ENCODE data around the gene KRTAP10-2.
"Not testable (repeated sequence)": the region's sequence is repeated elsewhere in the genome, so short reads cannot be mapped to it uniquely, and the experiment has no call there.

The KRTAP10-2 gene

DNA sequence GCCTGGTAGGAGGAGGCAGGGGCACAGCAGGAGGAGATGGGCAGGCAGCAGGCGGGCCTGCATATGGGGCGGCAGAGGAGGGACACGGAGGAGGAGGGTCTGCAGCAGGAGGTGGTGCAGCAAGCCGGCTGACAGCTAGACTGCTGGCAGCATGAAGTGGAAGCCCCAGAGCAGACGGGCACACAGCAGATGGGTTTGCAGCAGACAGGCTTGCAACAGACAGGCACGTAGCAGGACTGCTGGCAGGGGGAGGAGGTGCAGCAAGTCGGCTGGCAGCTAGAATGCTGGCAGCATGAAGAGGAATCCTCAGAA lies 28.5 kb upstream of the KRTAP10-2 start:
- TF ChIP-seq POLR2A (IDR thresholded peaks at IDR 0.05; ENCODE audit: low read depth, low read length) (no peak), TAF1 (IDR thresholded peaks at IDR 0.05; ENCODE audit: borderline replicate concordance, low read depth, low read length) (no peak), POLR2AphosphoS5 (IDR thresholded peaks at IDR 0.05; ENCODE audit: low read depth, low read length) (no peak)
- DNase-seq (ENCODE audit: insufficient read length) (no peak), FAIRE-seq (no peak)

- FAIRE-seq (no peak), DNase-seq (ENCODE audit: insufficient read length) (no peak)
- no peak for TF ChIP-seq POLR2AphosphoS5 (IDR thresholded peaks at IDR 0.05; ENCODE audit: low read depth, low read length)
Observed at GRCh38 chr21:44579056-44579832, 27.9 kb upstream of the KRTAP10-2 start.

GRCh38 chr21:44578371-44579055 lies 27.2 kb upstream of the KRTAP10-2 start:
- DNase-seq (ENCODE audit: insufficient read length), result no peak
- FAIRE-seq, result no peak
- TF ChIP-seq POLR2AphosphoS5 (IDR thresholded peaks at IDR 0.05; ENCODE audit: low read depth, low read length), result no peak
- TF ChIP-seq TAF1 (IDR thresholded peaks at IDR 0.05; ENCODE audit: borderline replicate concordance, low read depth, low read length), result no peak
- no peak for TF ChIP-seq POLR2A (IDR thresholded peaks at IDR 0.05; ENCODE audit: low read depth, low read length)

GRCh38 chr21:44576025-44576420 lies 24.7 kb upstream of the KRTAP10-2 start:
- DNase-seq (ENCODE audit: insufficient read length) (no peak), FAIRE-seq (no peak)
- TF ChIP-seq POLR2A (IDR thresholded peaks at IDR 0.05; ENCODE audit: low read depth, low read length) (no peak), TAF1 (IDR thresholded peaks at IDR 0.05; ENCODE audit: borderline replicate concordance, low read depth, low read length) (no peak), POLR2AphosphoS5 (IDR thresholded peaks at IDR 0.05; ENCODE audit: low read depth, low read length) (no peak)

DNA sequence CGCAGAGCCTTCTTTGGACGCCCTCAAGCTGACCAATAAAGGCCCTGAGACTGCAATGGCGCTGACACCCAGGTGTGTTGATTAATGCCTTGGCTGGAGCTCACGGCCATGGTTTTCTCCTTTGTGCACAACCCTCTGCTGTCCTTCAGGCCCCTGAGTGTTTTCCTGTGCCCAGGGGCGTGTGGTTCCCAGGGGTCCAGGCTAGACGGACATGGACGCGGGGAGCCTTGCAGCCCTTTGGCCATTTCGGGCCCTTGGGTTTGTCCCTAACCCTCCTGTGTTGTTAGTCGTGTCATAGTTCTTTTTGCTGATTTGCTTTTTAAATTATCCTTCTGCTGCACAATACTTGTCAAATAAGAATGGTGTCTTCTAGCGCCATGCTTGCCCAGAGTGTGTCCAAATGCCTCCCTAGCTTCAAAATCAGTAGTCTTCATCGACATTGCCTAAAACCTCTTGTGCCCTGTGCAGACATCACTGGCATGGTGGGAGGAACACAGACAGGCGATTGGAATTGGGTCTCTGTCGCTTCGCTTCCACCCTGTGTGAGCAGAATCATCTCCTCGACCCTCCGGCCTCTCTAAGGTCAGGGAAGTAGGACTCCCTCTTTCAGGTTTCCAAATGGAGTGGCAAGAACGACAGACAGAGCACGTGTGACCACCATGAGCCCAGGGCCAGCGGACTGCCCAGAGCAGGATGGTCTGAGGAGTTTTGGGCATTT lies 24.2 kb upstream of the KRTAP10-2 start:
- FAIRE-seq, result no peak
- no peak for DNase-seq (ENCODE audit: insufficient read length)
- TF ChIP-seq POLR2A (IDR thresholded peaks at IDR 0.05; ENCODE audit: low read depth, low read length) (no peak), TAF1 (IDR thresholded peaks at IDR 0.05; ENCODE audit: borderline replicate concordance, low read depth, low read length) (no peak), POLR2AphosphoS5 (IDR thresholded peaks at IDR 0.05; ENCODE audit: low read depth, low read length) (no peak)

GRCh38 chr21:44574457-44575306 lies 23.4 kb upstream of the KRTAP10-2 start:
- DNase-seq (ENCODE audit: insufficient read length) (no peak), FAIRE-seq (no peak)
- TF ChIP-seq POLR2AphosphoS5 (IDR thresholded peaks at IDR 0.05; ENCODE audit: low read depth, low read length) (no peak), POLR2A (IDR thresholded peaks at IDR 0.05; ENCODE audit: low read depth, low read length) (no peak), TAF1 (IDR thresholded peaks at IDR 0.05; ENCODE audit: borderline replicate concordance, low read depth, low read length) (no peak)

DNA sequence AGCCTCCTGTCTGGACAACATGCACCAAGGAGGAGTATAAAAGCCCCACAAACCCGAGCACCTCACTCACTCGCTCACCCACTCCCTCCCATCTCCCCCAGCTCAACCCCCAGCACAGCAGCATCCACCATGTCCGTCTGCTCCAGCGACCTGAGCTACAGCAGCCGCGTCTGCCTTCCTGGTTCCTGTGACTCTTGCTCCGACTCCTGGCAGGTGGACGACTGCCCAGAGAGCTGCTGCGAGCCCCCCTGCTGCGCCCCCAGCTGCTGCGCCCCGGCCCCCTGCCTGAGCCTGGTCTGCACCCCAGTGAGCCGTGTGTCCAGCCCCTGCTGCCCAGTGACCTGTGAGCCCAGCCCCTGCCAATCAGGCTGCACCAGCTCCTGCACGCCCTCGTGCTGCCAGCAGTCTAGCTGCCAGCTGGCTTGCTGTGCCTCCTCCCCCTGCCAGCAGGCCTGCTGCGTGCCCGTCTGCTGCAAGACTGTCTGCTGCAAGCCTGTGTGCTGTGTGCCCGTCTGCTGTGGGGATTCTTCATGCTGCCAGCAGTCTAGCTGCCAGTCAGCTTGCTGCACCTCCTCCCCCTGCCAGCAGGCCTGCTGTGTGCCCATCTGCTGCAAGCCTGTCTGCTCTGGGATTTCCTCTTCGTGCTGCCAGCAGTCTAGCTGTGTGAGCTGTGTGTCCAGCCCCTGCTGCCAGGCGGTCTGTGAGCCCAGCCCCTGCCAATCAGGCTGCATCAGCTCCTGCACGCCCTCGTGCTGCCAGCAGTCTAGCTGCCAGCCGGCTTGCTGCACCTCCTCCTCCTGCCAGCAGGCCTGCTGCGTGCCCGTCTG lies 22.5 kb upstream of the KRTAP10-2 start, which contains the start of gene KRTAP10-4:
TSS of gene KRTAP10-4 (plus strand) at position 100 of the 827 bp plus-strand sequence. CDS start at position 130, 30 bp downstream.
- FAIRE-seq; DNase-seq (ENCODE audit: insufficient read length): not testable (repeated sequence)

DNA sequence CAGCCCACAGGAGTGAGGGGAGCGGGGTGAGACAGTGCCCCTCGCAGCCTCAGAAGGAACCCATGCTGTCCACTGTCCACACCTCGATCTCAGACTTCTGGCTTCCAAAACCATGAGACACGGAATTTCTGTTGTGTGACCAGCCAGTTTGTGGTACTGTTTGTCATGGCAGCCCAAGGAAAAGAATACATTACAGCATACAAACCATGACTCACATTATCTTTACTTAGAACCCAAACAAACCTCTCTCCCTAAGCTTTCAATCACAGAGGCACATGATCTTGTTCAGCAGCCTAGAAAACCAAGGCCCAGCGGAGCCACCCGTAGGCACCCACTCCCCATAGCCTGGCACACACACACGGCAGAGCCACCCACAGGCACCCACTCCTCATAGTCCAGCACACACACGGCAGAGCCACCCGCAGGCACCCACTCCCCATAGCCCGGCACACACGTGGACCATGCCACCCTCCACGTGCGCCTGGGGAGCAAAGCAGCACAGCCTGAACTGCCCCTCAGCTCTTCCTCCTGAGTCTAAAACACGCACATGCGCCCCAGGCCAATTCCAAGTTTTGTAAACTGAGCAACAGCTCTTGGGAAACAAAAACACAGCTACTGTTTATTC lies 21.8 kb upstream of the KRTAP10-2 start:
- DNase-seq (ENCODE audit: insufficient read length), result no peak
- no peak for FAIRE-seq
- TF ChIP-seq POLR2A (IDR thresholded peaks at IDR 0.05; ENCODE audit: low read depth, low read length) (no peak), TAF1 (IDR thresholded peaks at IDR 0.05; ENCODE audit: borderline replicate concordance, low read depth, low read length) (no peak), POLR2AphosphoS5 (IDR thresholded peaks at IDR 0.05; ENCODE audit: low read depth, low read length) (no peak)

- TF ChIP-seq TAF1 (IDR thresholded peaks at IDR 0.05; ENCODE audit: borderline replicate concordance, low read depth, low read length) (no peak), POLR2A (IDR thresholded peaks at IDR 0.05; ENCODE audit: low read depth, low read length) (no peak), POLR2AphosphoS5 (IDR thresholded peaks at IDR 0.05; ENCODE audit: low read depth, low read length) (no peak)
- DNase-seq (ENCODE audit: insufficient read length) (no peak), FAIRE-seq (no peak)
Observed at GRCh38 chr21:44571844-44572782, 20.8 kb upstream of the KRTAP10-2 start.
